Activated naive CD8-positive, alpha-beta T cell treated with anti-CD3 and anti-CD28 coated beads for 36 hours (primary cell): ENCODE results near the gene CDH12. TPM values are rescaled to one million over a fixed set of nuclear protein-coding genes. Genes with fewer than 3 reads are reported as not detected.

ENCODE experiments used
- DNase-seq: peaks from one replicate; pipeline ENCODE4 v3.0.0; 2021
- H3K27ac Mint-ChIP-seq: one replicate; pipeline ENCODE4 v1.8.0; 2022; ENCODE audit warnings: mild to moderate bottlenecking, moderate library complexity, mixed read lengths
- H3K27me3 Mint-ChIP-seq: one replicate; pipeline ENCODE4 v1.8.0; 2022; ENCODE audit warnings: mild to moderate bottlenecking, mixed read lengths
- H3K36me3 Mint-ChIP-seq: one replicate; pipeline ENCODE4 v1.8.0; 2021; ENCODE audit warnings: mild to moderate bottlenecking, mixed read lengths
- H3K4me1 Mint-ChIP-seq: one replicate; pipeline ENCODE4 v1.8.0; 2021; ENCODE audit warnings: mixed read lengths
- H3K4me3 Mint-ChIP-seq: one replicate; pipeline ENCODE4 v1.8.0; 2022; ENCODE audit warnings: mild to moderate bottlenecking, moderate library complexity, mixed read lengths
- H3K9me3 Mint-ChIP-seq: one replicate; pipeline ENCODE4 v1.8.0; 2022; ENCODE audit warnings: mixed read lengths
- total RNA-seq, 2 experiments: library from RNA; stranded (reverse); gene quantifications; one replicate each; pipeline ENCODE4 v1.2.3, GENCODE V29; 2021

CDH12 gene
- total RNA-seq, 2 experiments from 2014 or later, result not detected

DNA sequence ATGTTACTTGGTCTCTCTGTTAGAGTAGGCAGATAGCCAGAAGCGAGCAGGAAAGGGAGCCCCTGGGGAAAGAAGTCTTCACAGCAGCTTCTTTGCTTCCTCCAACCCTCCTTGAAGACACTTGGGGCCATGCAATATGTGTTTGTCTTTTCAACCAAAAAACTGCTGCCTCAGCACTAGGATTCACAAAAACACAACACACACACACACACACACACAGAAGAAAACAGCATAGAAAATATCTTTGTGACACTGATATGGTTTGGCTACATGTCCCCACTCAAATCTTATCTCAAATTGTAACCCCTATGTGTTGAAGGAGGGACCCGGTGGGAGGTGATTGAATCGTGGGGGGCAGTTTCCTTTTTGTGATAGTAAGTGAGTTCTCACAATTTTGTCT lies 133.3 kb downstream of the CDH12 start:
- DNase-seq, result no peak
- Mint-ChIP-seq H3K4me3 (no peak overlapping the region), H3K36me3 (no peaks in the 10 kb centered on the region), H3K27ac (no peak overlapping the region), H3K9me3 (peaks cover 14% of the 10 kb centered on the region), H3K4me1 (no peaks in the 10 kb centered on the region), H3K27me3 (no peaks in the 10 kb centered on the region)

DNA sequence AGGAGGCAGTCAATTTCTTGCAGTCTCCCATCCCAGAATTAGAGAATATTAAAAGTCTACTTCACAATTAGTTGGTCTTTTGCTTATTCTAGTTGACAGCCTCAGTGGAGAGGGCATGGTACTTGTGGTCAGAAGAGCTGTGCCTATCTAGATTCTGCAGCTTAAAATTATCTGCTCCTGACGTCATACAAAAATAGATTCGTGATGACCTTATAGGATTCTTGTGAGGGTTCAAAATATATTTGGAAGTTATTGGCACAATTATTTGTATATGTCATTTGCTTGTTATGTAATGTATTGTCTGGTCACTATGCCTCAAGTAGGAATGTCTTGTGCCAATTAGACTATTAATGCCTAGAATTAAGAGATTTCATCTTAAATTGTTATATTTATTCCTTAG lies 142.5 kb downstream of the CDH12 start:
- Mint-ChIP-seq H3K4me1 (no peaks in the 10 kb centered on the region), H3K9me3 (peaks cover 7% of the 10 kb centered on the region), H3K36me3 (no peaks in the 10 kb centered on the region), H3K27ac (no peak overlapping the region), H3K27me3 (no peaks in the 10 kb centered on the region), H3K4me3 (no peak overlapping the region)
- no peak for DNase-seq

DNA sequence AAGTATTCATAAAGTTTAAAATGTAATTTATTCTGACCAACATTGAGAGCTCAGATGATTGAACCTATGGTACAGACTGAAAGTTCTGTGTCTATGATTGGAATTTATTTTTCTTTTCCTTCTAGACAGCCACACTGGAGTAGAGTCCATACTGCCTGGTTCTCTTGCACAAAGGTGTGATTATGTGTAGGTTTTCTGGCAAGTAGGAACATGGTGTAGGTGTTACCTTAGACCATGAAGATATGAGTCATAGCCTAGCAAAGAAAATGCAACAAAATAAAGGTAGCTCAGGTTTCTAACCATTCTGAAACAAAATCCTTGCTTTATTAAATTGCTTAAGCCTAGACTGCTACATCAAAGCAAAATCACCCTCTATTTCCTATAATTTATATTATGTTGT lies 143.4 kb downstream of the CDH12 start:
- Mint-ChIP-seq H3K36me3 (no peaks in the 10 kb centered on the region), H3K4me1 (no peaks in the 10 kb centered on the region), H3K27me3 (no peaks in the 10 kb centered on the region), H3K4me3 (no peak overlapping the region), H3K9me3 (peaks cover 7% of the 10 kb centered on the region), H3K27ac (no peak overlapping the region)
- DNase-seq, result no peak

GRCh38 chr5:22708770-22709328 lies 144.3 kb downstream of the CDH12 start:
- no peak for DNase-seq
- no peaks in the 10 kb centered on the region for H3K27me3 Mint-ChIP-seq
- H3K9me3 Mint-ChIP-seq, result peaks cover 8% of the 10 kb centered on the region
- H3K27ac Mint-ChIP-seq, result no peak overlapping the region
- H3K36me3 Mint-ChIP-seq, result no peaks in the 10 kb centered on the region
- no peak overlapping the region for H3K4me3 Mint-ChIP-seq
- no peaks in the 10 kb centered on the region for H3K4me1 Mint-ChIP-seq

DNA sequence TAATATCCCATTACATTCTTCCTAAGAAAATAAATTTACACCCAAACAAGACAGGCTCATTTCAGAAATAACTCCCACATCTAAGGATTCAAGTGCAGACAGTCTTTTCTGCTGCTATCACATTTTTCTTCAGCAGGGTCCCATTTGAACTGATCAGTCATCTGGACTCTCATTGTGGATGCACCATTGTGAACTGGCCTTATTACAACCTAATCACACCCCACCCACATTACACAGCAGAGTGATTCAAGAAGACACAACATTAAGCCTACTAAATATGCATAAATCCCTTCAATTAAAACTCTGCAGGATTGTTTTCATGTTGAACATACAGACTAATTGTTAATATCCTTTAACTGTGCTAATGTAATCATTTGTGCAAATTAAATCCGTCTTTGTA lies 146.2 kb downstream of the CDH12 start:
- H3K4me3 Mint-ChIP-seq, result no peak overlapping the region
- peaks cover 8% of the 10 kb centered on the region for H3K9me3 Mint-ChIP-seq
- H3K4me1 Mint-ChIP-seq, result no peaks in the 10 kb centered on the region

DNA sequence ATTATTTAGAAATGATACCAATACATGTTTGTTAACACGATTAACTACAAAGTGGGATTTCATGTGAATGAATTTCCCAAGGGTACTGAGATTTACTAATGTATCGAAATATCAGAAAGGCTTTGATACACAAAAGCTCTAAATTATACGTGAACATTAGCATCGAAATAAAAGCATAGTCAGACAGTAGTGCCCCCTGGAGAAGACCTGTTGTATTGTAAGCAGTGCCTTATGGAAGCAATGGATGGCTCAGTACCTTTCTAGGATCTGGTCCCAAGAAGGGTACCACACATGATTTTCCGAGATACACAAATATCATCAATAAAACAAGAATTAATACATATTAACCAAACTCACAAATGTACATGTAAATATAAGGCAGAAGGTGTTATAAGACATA lies 153.8 kb downstream of the CDH12 start:
- no peaks in the 10 kb centered on the region for H3K27me3 Mint-ChIP-seq
- no peak overlapping the region for H3K27ac Mint-ChIP-seq
- no peaks in the 10 kb centered on the region for H3K4me1 Mint-ChIP-seq
- peaks cover 5% of the 10 kb centered on the region for H3K9me3 Mint-ChIP-seq
- no peak for DNase-seq
- H3K36me3 Mint-ChIP-seq, result no peaks in the 10 kb centered on the region
- H3K4me3 Mint-ChIP-seq, result no peak overlapping the region

More for the DNA sequence above, 146.2 kb downstream of the CDH12 start:
- Mint-ChIP-seq H3K36me3 (no peaks in the 10 kb centered on the region), H3K27ac (no peak overlapping the region), H3K27me3 (no peaks in the 10 kb centered on the region)
- DNase-seq, result no peak

DNA sequence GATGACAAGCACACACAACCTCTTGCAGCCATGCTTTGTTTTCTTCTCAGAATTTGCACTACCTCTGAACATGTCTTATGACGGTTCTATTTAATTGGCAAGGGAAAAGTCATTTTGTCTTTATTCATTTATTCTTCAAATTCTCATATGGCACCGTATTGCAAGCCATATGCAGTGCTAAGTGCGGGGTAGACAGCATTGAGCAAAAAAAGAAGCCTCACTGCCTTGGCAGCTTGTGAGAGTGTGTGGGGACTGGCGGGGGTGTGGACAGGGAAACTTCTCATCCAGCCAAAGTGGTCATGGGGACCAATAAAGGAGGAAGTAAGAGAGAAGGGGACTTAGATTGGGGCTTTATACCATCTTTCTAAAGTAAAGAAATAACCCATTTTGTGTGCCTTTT lies 160.0 kb downstream of the CDH12 start:
- peaks cover 9% of the 10 kb centered on the region for H3K9me3 Mint-ChIP-seq
- no peaks in the 10 kb centered on the region for H3K36me3 Mint-ChIP-seq
- no peaks in the 10 kb centered on the region for H3K4me1 Mint-ChIP-seq
- no peak overlapping the region for H3K27ac Mint-ChIP-seq
- no peaks in the 10 kb centered on the region for H3K27me3 Mint-ChIP-seq
- DNase-seq, result no peak
- H3K4me3 Mint-ChIP-seq, result no peak overlapping the region

DNA sequence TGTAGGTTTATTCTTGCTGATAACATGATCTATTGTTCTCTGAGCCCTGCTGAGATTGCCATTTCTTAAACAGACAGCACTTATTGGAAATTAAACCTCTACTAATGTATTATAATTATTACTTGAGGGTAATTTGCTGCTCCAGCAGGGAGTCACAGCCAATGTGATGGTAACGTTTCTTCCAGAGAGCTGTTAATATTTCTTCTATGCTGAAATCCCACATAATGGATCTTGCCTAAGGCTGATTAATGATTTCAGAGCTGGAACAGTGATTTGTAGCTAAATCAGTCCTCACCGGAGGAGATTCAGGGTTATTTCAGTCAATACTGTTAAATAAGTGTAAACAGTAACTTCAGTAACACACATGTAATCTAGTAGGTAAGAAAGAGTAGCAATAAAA lies 170.1 kb downstream of the CDH12 start:
- Mint-ChIP-seq H3K4me3 (no peak overlapping the region), H3K36me3 (no peaks in the 10 kb centered on the region), H3K27ac (no peak overlapping the region), H3K9me3 (peaks cover 1% of the 10 kb centered on the region), H3K27me3 (no peaks in the 10 kb centered on the region), H3K4me1 (no peaks in the 10 kb centered on the region)
- DNase-seq, result no peak

GRCh38 chr5:22678886-22679285 lies 174.3 kb downstream of the CDH12 start:
- H3K27ac Mint-ChIP-seq, result no peak overlapping the region
- H3K27me3 Mint-ChIP-seq, result no peaks in the 10 kb centered on the region
- H3K4me1 Mint-ChIP-seq, result no peaks in the 10 kb centered on the region
- H3K36me3 Mint-ChIP-seq, result no peaks in the 10 kb centered on the region
- no peaks in the 10 kb centered on the region for H3K9me3 Mint-ChIP-seq
- H3K4me3 Mint-ChIP-seq, result no peak overlapping the region
- no peak for DNase-seq

- no peak overlapping the region for H3K4me3 Mint-ChIP-seq
- peaks cover 1% of the 10 kb centered on the region for H3K36me3 Mint-ChIP-seq
- H3K27me3 Mint-ChIP-seq, result no peaks in the 10 kb centered on the region
- no peak overlapping the region for H3K27ac Mint-ChIP-seq
- no peak for DNase-seq
- peaks cover 3% of the 10 kb centered on the region for H3K9me3 Mint-ChIP-seq
- H3K4me1 Mint-ChIP-seq, result no peaks in the 10 kb centered on the region
Observed at GRCh38 chr5:22673131-22673530, 180.0 kb downstream of the CDH12 start.

GRCh38 chr5:22669345-22669744 lies 183.8 kb downstream of the CDH12 start:
- Mint-ChIP-seq H3K4me3 (no peak overlapping the region), H3K27me3 (no peaks in the 10 kb centered on the region), H3K36me3 (peaks cover 1% of the 10 kb centered on the region), H3K4me1 (no peaks in the 10 kb centered on the region), H3K27ac (no peak overlapping the region), H3K9me3 (peaks cover 3% of the 10 kb centered on the region)
- DNase-seq, result no peak

- Mint-ChIP-seq H3K27ac (no peak overlapping the region), H3K27me3 (no peaks in the 10 kb centered on the region), H3K4me1 (no peaks in the 10 kb centered on the region), H3K9me3 (peaks cover 3% of the 10 kb centered on the region), H3K4me3 (no peak overlapping the region), H3K36me3 (peaks cover 1% of the 10 kb centered on the region)
- DNase-seq, result no peak
Observed at GRCh38 chr5:22665801-22666200, 187.3 kb downstream of the CDH12 start.

GRCh38 chr5:22663134-22663533 lies 190.0 kb downstream of the CDH12 start:
- H3K27me3 Mint-ChIP-seq, result no peaks in the 10 kb centered on the region
- peaks cover 2% of the 10 kb centered on the region for H3K9me3 Mint-ChIP-seq
- H3K4me3 Mint-ChIP-seq, result no peak overlapping the region
- H3K4me1 Mint-ChIP-seq, result no peaks in the 10 kb centered on the region
- no peak for DNase-seq
- H3K36me3 Mint-ChIP-seq, result no peaks in the 10 kb centered on the region
- no peak overlapping the region for H3K27ac Mint-ChIP-seq

GRCh38 chr5:22662391-22662790 lies 190.8 kb downstream of the CDH12 start:
- no peaks in the 10 kb centered on the region for H3K4me1 Mint-ChIP-seq
- peaks cover 2% of the 10 kb centered on the region for H3K9me3 Mint-ChIP-seq
- no peak for DNase-seq
- no peak overlapping the region for H3K27ac Mint-ChIP-seq
- H3K4me3 Mint-ChIP-seq, result no peak overlapping the region
- no peaks in the 10 kb centered on the region for H3K36me3 Mint-ChIP-seq
- H3K27me3 Mint-ChIP-seq, result no peaks in the 10 kb centered on the region

DNA sequence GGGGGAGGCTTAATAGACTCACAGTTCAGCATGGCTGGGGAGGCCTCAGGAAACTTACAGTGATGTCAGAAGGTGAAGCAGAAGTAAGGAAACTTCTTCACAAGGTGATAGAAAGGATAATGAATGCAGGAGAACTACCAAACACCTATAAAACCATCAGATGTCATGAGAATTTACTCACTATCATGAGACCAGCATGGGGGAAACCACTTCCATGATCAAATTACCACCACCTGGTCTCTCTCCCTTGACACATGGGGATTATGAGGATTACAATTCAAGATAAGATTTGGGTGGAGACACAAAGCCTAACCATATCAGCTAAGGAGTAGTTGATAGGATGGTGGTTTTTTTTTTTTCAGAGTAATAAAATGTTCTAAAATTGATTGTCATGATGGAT lies 201.8 kb downstream of the CDH12 start:
- no peaks in the 10 kb centered on the region for H3K36me3 Mint-ChIP-seq
- DNase-seq, result no peak
- no peak overlapping the region for H3K27ac Mint-ChIP-seq
- H3K4me1 Mint-ChIP-seq, result no peaks in the 10 kb centered on the region
- no peak overlapping the region for H3K4me3 Mint-ChIP-seq
- H3K27me3 Mint-ChIP-seq, result no peaks in the 10 kb centered on the region
- H3K9me3 Mint-ChIP-seq, result peaks cover 10% of the 10 kb centered on the region

DNA sequence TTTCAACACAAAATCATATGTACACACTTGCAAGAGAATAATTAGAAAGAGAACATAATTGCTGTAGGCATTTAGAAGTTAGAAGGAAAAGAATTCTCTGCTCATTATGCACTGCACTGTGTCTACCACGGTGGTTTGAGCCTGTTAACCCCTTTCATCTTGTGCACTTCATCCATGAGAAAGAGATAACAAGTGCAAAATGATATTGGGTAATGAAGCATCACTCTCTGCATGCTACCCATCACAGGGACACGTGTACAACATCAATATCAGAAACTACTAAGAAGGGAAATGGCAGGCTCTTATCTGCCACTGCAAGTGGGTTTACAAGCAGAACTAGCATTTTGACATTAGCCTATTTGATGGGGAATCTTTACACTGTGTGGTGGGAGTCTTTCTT lies 202.6 kb downstream of the CDH12 start:
- H3K9me3 Mint-ChIP-seq, result peaks cover 10% of the 10 kb centered on the region
- DNase-seq, result no peak
- H3K27me3 Mint-ChIP-seq, result no peaks in the 10 kb centered on the region
- no peak overlapping the region for H3K27ac Mint-ChIP-seq
- H3K4me3 Mint-ChIP-seq, result no peak overlapping the region
- no peaks in the 10 kb centered on the region for H3K4me1 Mint-ChIP-seq
- H3K36me3 Mint-ChIP-seq, result no peaks in the 10 kb centered on the region

DNA sequence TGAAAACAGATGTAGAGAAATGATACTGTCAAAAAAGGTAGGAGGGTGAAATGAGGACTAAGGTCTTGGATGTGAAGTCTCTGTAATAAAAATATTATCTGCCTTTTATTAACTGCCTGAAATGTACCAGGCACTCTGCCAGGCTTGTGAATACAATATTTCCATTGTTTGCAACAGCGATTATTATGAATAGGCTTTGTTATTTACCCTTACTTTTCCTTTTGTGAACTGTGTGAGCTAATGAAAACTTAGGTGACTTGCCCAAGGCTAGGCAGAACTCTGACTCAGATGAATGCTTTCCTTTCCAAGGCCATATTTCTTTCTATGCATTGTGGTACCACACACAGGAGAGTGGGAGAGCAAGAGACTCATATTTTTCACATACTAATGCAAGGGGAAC lies 204.1 kb downstream of the CDH12 start:
- Mint-ChIP-seq H3K27me3 (no peaks in the 10 kb centered on the region), H3K4me3 (no peak overlapping the region), H3K36me3 (no peaks in the 10 kb centered on the region), H3K27ac (no peak overlapping the region), H3K9me3 (peaks cover 7% of the 10 kb centered on the region), H3K4me1 (no peaks in the 10 kb centered on the region)
- no peak for DNase-seq
